HG02763 (cell line): ENCODE data around the gene DHRS13.
"Not testable (repeated sequence)": the region's sequence is repeated elsewhere in the genome, so short reads cannot be mapped to it uniquely, and the experiment has no call there.

ENCODE experiments used
- ATAC-seq: cut with Tn5 transposase; IDR thresholded peaks from one replicate; pipeline ENCODE4 v1.9.1; 2021; ENCODE audit warnings: mild to moderate bottlenecking, moderate library complexity; ENCODE audit not compliant: unreplicated experiment

DHRS13 gene

DNA sequence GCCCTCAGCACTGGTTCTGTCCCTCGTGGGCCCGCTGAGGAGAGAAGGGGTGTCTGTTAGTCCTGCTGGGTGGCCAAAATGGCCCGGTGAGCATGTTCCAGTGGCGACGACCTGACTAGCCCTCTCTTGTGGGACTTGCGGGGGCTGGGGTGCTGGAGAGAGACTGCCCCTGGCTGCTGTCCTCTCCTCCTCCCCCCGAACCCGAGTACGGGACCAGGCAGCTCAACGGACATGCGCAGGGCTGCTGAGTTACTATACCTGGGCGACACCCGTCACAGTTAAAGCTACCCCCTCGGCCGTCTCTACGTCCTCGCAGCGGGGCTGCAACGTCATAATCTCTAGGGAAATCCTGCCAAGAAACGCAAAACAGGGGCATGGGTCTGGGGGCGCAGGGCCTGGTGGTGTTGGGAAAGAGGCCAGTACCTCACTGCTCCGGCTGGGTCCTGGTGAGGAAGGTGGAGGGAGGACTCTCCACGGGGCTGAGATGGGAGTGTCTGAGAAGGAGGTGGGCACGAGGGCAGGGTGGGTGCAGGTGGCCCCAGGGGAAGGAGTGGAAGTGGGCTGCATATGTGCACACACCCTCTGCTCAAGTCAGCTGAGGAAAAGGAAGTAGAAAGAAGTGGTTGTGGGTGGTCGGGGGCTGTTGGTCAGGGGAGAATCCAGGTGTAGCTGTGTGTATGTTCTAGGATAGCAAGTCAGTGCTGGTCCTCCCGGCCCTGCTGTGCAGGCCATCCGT is 18.7 kb downstream of the DHRS13 start:
- ATAC-seq: no peak

DNA sequence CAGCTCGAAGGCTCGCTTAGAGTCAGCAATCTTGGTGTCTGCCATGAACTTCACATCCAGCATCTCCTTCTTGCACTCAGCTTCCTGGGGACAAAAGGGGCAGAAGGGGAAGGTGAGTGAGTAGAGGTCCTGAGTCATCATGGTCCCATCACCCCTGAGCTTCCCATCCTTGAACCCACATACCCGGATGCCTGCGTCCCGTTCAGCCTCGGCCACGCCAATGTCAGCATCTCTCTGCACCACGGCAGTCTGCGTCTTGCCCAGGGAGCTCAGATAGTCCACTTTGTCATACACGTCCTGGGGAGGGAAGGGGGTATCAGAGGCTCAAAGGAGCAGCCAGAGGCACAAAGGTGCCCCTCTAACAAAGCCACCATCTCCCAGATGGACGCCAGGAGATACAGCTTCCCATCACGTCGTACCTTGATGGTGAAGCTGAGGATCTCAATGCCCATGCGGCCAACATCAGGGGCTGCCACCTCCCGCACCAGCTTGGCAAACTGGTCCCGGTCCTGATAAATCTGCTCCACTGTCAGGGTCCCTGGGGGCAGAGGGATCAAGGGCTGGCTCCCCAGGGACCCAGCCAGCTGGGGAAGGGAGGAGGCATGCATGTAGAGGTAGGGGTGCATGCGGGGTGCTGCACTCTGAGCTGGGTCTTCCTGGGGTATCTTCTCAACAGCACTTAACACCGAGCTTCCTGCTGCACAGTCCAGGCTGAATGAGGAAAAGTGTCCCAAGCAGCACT is 20.6 kb downstream of the DHRS13 start:
- no peak for ATAC-seq

DNA sequence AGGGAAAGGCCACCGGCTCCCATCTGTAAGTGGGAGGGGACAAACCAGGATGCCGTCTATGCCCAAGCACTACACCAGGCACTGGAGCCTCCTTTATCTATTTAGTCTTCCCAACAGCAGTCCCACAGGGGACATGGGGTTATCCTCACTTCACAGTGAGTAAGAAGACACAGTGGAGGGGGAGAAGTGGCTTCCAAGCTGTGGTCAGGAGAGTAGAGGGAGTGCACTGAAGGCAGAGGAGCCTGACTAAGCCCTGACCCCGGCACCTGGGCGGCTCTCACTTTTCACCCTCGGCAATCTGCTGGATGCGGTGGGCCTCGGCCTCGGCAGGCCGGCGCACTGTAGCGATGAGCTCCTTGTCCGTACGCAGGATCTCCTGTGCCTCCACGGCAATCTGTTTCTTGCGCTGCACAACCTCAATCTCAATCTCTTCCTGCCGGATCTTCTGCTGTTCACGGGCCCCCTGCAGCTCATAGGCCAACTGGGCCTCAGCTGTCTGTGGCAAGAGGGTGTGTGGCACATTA is 21.3 kb downstream of the DHRS13 start:
- no peak for ATAC-seq

DNA sequence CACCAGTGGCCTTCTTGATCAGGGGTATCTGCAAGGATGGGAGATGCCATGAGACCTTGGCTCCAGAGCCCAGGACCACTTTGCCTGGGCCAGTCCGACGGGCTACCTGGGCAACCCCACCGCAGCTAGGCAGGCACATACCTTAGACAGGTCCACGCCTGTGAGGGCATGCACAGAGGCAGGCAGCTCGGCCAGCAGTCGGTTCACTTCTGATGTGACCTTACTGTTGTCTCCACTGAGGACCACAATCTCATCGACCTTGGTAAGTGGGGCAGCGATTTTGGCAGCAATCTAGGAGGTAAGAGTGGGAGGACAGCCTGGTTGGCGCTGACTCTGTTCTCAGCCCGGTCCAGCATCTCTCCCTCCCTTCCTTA is 22.3 kb downstream of the DHRS13 start:
- ATAC-seq: no peak

DNA sequence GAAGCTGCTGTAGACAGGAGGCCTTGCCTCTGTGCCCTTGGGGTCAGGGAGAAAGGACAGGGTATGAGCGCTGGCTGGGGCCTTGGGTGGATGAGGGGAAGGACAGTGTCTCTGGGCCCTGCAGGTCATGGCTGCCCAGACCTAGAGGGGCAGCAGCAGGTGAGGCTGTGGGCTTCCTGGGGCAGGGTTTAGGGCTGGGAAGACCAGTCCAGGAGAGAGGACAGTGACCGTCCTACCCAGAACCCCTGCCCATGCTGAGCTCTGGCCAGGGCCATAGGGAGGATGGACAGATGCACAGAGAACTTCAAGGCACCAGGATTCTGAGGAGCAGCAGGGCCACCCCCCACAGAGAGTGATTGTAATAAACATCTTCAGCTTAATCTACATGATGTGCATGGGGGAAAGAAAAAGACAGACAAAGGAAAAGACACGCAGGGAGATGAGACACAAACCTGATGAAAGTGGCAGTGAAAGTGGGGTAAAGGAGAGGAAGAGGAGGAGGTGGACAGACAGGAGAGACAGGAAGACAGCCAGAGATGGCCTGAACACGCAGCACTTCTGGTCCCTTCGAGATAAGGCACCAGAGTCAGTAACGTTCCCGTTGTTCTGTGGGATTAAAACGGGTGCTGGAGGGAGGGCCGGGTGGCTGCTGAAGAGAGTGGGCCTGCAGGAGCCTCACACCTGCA is 22.9 kb downstream of the DHRS13 start:
- no peak for ATAC-seq

DNA sequence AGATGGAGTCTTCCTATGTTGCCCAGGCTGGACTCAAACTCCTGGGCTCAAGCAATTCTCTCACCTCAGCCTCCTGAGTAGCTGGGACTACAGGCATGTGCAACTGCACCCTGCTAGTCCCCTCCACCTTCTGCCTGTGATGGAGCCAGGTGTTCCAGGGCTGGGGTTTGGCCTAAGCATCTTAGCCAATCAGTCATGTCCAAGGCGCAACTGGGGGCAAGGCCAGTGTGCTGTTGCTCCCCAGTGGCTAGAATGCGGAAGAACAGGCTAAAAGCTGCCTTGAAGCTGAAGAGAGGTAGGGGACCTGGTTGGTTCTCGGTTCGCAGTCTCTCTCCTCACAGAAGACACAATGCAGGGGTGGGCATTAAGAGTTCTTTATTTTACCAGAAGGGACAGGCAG is 23.9 kb downstream of the DHRS13 start:
- ATAC-seq: no peak

DNA sequence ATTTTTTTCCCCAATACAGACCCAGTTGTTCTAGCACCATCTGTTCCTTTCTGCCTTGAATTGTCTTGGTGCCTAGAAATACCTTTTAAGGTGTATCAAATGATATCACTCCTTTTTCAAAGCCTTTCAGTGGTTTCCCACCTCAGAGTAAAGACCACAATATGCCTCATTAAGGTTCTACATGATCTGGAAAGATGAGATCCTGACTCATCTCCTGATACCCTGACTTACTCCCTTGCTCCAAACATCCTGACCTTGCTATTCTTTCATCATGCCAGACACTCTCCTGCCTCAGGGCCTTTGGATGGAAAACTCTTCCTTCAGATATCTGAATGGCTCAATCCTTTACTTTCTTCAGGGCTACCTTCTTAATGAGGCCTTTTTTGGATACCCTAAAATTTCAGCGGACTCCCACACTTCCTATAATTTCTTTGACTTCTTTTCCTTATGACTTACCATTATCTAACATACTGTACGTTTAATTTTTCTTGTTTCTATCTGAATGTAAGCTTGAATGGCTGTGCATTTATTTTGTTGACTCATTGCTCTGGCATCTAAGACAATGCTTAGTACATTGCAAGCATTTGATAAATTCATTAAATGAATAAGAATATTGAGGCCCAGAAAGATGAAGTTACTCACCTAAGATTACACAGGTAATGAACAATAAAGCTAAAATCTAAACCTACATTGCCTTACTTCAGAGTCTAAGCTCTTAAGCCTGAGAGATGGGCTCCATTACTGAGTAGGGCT is 24.5 kb downstream of the DHRS13 start:
- no peak for ATAC-seq

DNA sequence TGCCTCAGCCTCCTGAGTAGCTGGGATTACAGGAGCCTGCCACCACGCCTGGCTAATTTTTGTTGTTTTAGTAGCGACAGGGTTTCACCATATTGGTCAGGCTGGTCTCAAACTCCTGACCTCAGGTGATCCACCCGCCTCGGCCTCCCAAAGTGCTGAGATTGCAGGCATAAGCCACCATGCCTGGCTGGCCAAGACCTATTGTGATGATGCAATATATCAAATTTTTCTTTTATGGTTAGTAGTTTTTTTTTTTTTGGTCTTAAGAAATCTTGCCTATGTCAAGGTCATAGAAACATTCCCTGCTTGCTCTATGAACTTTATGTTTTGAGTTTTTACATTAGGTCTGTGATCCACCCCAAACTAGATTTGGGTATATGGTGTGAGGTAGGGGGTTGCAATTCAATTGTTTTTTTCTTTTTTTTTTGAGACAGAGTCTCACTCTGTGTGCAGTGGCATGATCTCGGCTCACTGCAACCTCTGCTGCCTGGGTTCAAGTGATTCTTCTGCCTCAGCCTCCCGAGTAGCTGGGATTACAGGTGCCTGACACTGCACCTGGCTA is 25.6 kb downstream of the DHRS13 start:
- ATAC-seq: not testable (repeated sequence)

DNA sequence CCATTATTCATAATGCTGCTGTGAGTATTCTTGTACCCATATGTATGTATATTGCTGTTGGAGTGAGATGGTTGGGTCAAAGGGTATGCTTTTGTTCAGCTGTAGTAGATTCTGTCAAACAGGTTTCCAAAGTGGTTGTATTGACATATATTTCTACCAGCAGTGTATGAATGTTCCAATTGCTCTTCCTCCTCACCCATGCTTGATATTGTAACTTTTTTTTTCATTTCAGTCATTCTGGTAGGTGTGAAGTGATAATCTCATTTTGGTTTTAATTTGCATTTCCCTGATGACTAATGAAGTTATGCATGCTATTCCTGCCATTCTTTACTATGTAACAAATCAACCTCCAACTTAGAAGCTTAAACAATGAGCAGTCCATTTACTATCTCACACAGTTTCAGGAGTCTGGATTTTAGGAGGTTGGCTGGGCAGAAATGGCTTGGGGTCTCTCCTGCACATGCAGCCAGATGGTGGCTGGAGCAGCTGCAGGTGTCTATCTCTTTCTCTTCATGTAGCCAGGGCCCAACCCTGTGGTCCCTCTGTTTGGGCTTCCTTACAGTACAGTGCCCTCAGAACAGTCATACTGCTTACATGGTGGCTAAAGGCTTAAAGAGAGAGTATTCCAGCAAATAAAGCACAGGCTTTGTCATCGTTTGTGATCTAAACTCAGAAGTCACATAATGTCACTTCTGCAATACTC is 26.9 kb downstream of the DHRS13 start:
- ATAC-seq: no peak

DNA sequence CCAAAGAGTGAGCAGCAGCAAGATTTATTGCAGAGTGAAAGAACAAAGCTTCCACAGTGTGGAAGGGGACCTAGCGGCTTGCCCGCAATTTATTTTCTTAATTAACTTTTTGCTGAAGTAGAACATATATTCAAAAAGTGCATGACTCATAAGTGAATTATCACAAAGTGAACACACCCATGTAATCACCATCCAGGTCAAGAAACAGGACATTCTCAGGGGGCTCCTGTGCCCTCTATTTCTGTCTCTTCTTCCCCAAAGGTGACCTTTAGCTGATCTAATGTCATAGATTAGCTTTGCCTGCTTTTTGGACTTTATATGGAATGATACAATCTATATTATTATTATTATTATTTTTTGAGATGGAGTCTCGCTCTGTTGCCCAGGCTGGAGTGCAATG is 28.1 kb downstream of the DHRS13 start:
- ATAC-seq: no peak

DNA sequence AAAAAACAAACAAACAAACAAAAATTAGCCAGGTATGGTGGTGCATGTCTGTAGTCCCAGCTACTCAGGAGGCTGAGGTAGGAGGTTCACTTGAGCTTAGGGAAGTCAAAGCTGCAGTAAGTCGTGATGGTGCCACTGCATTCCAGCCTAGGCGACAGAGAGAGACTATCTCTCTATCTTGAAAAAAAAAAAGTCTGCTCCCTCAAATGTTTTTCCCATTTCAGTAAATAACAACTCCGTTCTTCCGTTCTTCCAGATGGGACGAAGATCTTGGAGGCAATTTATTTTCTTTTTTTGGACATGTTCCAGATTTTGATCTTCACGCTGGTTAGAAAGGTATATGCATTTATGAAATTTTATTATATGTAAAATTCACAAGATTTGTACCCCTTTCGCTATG is 29.0 kb downstream of the DHRS13 start:
- ATAC-seq: no peak

DNA sequence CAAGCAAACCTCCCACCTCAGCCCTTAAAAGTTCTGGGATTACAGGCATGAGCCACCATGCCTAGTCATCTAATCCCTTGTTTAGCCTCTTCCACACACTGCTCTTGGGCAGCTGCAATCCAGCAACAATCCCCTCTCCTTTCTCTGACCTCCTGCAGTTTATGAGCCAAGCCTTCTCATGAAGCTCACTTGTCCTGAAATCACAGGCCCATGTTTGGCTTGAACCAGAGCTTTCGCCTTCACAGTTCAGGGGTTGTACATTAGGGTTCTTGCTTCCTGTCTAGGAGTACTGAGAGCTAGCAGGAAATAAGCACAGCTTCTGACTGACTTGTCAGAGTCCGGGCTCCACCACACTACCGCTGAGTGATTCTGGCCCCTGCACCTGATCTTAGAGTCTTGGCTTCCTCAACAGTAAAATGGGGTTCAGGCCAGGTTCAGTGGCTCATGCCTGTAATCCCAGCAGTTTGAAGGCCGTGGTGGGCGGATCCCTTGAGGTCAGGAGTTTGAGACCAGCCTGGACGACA is 31.8 kb downstream of the DHRS13 start:
- peak; percentile 84 for ATAC-seq

DNA sequence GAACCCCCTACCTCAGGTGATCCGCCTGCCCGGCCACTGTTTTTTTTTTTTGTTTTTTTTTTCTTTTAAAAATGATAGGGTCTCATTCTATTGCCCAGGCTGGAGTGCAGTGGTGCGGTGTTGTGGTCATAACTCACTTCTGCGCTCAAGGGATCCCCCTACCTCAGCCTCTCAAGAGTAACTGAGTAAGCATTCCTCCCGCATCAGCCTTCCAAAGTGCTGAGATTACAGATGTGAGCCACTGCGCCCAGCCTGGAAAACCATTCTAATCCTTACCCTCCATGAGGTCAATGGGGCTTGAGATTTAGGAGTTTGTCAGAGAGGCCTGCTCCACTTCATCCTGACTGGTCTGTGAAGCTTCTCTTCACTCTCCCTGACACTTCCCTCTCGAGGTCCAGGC is 35.6 kb downstream of the DHRS13 start:
- no peak for ATAC-seq

DNA sequence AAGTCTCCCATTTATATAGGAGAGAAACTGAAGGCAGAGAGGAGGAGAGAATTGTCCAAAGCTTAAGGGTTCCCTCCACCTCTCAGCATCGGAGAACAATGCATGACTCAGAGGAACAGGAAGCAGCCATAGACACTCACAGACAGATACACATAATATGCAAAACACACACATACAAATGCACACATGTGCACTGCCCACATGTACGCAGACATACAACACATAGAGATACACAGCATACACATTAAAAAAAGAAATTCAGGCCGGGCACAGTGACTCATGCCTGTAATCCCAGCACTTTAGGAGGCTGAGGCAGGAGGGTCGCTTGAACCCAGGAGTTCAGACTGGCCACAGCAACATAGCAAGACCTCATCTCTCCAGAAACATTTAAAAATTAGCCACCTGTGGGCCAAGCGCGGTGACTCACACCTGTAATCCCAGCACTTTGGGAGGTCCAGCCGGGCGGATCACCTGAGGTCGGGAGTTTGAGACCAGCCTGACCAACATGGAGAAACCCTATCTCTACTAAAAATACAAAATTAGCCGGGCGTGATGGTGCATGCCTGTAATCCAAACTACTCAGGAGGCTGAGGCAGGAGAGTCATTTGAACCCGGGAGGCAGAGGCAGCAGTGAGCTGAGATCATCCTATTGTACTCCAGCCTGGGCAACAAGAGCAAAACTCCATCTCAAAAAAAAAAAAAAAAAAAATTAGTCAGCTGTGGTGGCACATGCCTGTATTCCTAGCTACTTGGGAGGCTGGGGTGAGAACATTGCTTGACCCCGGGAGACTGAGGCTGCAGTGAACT is 36.7 kb downstream of the DHRS13 start:
- ATAC-seq: no peak

DNA sequence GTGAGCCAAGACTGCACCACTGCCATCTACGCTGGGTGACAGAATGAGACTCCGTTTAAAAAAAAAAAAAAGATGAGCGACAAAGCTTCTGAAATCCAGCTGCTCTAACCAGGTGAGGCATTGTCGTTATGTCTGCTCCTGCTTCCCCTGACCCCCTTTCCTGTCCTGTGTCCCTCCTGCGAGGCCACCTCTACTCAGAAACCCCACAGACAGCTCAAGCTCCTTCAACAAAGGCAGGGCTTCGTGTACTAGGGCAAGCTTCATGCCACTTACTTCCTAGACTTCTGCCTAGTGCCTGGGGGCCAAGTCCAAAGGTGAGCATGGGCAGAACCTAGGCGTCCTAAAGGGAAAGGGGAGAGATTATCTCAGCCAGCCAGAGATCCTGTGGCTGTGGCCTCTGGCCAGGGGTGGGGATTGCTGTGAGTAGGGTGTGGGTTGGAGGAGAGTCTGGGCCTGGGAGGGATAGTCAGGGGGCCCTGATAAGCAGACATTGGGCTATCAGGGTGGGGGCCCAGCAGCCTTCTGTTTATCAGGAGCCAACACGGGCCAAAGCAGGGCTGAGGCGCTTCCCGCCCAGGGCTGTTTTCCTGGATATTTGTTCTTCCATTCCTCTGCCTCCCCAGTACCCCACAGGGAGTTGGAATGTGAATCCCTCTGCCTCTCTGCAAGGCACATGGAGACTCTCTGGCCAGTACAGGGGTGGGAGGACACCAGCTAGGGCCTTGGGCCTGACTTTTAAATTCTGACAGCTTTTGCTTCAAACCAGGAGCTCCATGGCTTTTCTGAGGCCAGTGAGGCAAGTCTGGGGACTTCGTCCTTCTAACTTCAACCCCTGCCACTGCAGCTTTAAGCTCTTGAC is 37.7 kb downstream of the DHRS13 start:
- no peak for ATAC-seq

DNA sequence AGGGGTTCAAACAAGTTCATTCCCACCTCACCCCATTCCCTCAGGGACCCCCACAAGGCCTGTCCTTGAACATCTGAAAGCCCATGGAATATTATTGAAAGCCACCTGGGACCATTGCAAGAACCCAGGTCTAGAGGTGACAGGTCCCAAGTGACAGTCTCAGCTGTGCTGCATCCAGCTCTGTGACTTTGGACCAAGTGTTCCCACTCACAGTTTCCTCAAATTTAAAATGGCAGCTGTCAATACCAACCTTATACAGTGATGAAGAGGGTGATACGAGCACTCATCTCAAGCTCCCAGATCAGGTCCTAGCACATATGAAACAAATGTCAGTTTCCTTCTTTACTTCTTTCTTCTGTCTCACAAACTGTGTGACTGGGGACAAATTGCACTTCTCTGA is 38.9 kb downstream of the DHRS13 start:
- no peak for ATAC-seq

DNA sequence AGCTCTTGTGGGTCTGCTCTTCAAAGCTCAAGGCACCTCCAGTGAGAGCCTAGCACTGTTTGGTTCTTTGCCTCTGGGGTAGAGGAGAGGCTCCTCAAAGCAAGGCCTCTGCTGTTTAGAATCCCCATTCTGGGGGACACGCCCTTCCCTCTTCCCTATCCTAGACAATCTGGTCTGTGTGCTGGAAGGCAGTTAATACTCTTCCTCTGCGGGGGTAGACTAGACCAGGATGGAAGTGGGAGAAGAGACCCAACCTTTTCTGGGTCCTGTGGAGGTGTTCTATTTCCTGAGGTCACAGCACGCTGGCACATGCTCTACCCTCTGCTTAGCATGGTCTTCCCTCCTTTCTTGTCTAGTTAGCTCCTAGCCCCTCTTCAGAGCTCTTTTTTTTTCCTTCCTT is 40.3 kb downstream of the DHRS13 start:
- ATAC-seq: no peak
